HepG2 (cell line): ENCODE data around the gene SGF29. TPM values are rescaled to one million over a fixed set of nuclear protein-coding genes. Genes with fewer than 3 reads are reported as not detected.

Experiments
- ADNP ChIP-seq: sonication (generic); formaldehyde crosslinking; IDR thresholded peaks from 2 replicates; pipeline ENCODE4 v1.4.0; 2020; ENCODE audit warnings: missing genetic modification reagents
- ATF7-NPFF ChIP-seq: sonication (generic); formaldehyde crosslinking; IDR thresholded peaks from 2 replicates; pipeline ENCODE4 v1.8.1; 2023; ENCODE audit warnings: mild to moderate bottlenecking, low read depth, missing genetic modification reagents, moderate library complexity
- FOSL2 ChIP-seq: sonication (generic); formaldehyde crosslinking; IDR thresholded peaks from 2 replicates; pipeline ENCODE4 v1.4.0; 2020; ENCODE audit warnings: missing genetic modification reagents
- HBP1 ChIP-seq: IDR thresholded peaks from 2 replicates; pipeline ENCODE4 v1.6.1; 2016; ENCODE audit warnings: low read depth, control low read depth
- HMG20A ChIP-seq: IDR thresholded peaks from 2 replicates; pipeline ENCODE4 v1.6.1; 2016; ENCODE audit warnings: borderline replicate concordance
- MAZ ChIP-seq, 2 experiments: sonication (generic) in 1 of 2; formaldehyde crosslinking in 1 of 2; IDR thresholded peaks; 2 replicates each; pipeline versions ENCODE4 v1.5.0 to v1.6.1; 2012 to 2020; ENCODE audit warnings: low read depth in 2 of 2, mild to moderate bottlenecking in 2 of 2, borderline replicate concordance in 1 of 2, improper control_type of control experiment in 1 of 2, low read length in 1 of 2, missing genetic modification reagents in 1 of 2, moderate library complexity in 1 of 2
- NR2F6 ChIP-seq, 2 experiments: IDR thresholded peaks; 2 replicates each; pipeline ENCODE4 v1.6.1; 2016; ENCODE audit warnings: antibody characterized with exemption in 1 of 2, mild to moderate bottlenecking in 1 of 2
- PBX3 ChIP-seq: sonication (generic); formaldehyde crosslinking; IDR thresholded peaks from 2 replicates; pipeline ENCODE4 v1.8.1; 2023; ENCODE audit warnings: missing genetic modification reagents, inconsistent platforms, borderline replicate concordance
- RAD21 ChIP-seq: fragments of 450-650 bp; formaldehyde crosslinking; IDR thresholded peaks from 2 replicates; pipeline ENCODE4 v1.5.0; 2020; ENCODE audit warnings: mild to moderate bottlenecking
- THAP11 ChIP-seq: IDR thresholded peaks from 2 replicates; pipeline ENCODE4 v1.6.1; 2016; ENCODE audit warnings: missing biosample characterization, missing genetic modification reagents
- U2AF2 ChIP-seq: fragments of 200-400 bp; formaldehyde crosslinking; IDR thresholded peaks from 2 replicates; pipeline ENCODE4 v1.6.1; 2017; ENCODE audit warnings: low read depth, mild to moderate bottlenecking, low read length
- ZEB1 ChIP-seq: IDR thresholded peaks from 2 replicates; pipeline ENCODE4 v1.6.1; 2012; ENCODE audit warnings: mild to moderate bottlenecking, low read depth, inconsistent platforms; ENCODE audit not compliant: insufficient replicate concordance
- ZNF136 ChIP-seq: sonication (generic); formaldehyde crosslinking; IDR thresholded peaks from 2 replicates; pipeline ENCODE4 v1.8.1; 2022; ENCODE audit warnings: low read depth, mild to moderate bottlenecking, moderate library complexity, missing genetic modification reagents
- ZNF407 ChIP-seq: sonication (generic); formaldehyde crosslinking; IDR thresholded peaks from one replicate; pipeline ENCODE4 v1.5.1; 2020; ENCODE audit warnings: mild to moderate bottlenecking, missing genetic modification reagents; ENCODE audit errors: not compliant biosample characterization
- ZNF431 ChIP-seq: sonication (generic); formaldehyde crosslinking; IDR thresholded peaks from 2 replicates; pipeline ENCODE4 v1.9.0; 2022; ENCODE audit warnings: missing genetic modification reagents, low read depth, mild to moderate bottlenecking, borderline replicate concordance
- ZSCAN30 ChIP-seq: sonication (generic); formaldehyde crosslinking; IDR thresholded peaks from 2 replicates; pipeline ENCODE4 v1.5.0; 2020; ENCODE audit warnings: mild to moderate bottlenecking, missing genetic modification reagents
- polyA plus RNA-seq, 8 experiments: library from polyadenylated mRNA; depleted of rRNA in 3 of 8; stranded (reverse) in 7 of 8; unstranded in 1 of 8; fragments of >200 nt; fragmentation: Illumina TruSeq in 4 of 8; extraction: Trizol in 4 of 8; gene quantifications; 2 replicates each; pipeline versions ENCODE4 v1.2.1 to v1.2.3, GENCODE V29; 2011 to 2016; ENCODE audit warnings: low read depth in 4 of 8, missing spikeins in 1 of 8, mixed read lengths in 1 of 8; ENCODE audit not compliant: insufficient read depth in 1 of 8
- total RNA-seq, 5 experiments: library from RNA; depleted of rRNA; stranded (reverse); fragments of >200 nt; fragmentation: Illumina TruSeq; extraction: Trizol; gene quantifications; 2 replicates each; pipeline ENCODE4 v1.2.3, GENCODE V29; 2016; ENCODE audit warnings: low read depth in 1 of 5
- TF ChIP-seq, protein P1 (sequence below): fragments of 450-650 bp; IDR thresholded peaks from 2 replicates; pipeline ENCODE4 v1.6.1; 2016

Gene SGF29
- total and polyA plus RNA-seq, 2 of the 13 experiments (the other 11 are each of a cell fraction or from before 2014, with no cell fraction given), result 5.0 to 29.4 TPM

- TF ChIP-seq HBP1 (0 out of 2 replicates have a peak, but pooled peaks have one; percentile 20), ADNP (CRISPR knock-in tag) (no peak), ZEB1 (peak; percentile 58), ATF7-NPFF (CRISPR knock-in tag) (no peak; the same call in 1 of the 2 replicates), RAD21 (CRISPR knock-in tag) (peak; percentile 52), FOSL2 (CRISPR knock-in tag) (no peak), ZNF407 (CRISPR knock-in tag) (peak; percentile 17), ZSCAN30 (no peak), NR2F6 (IDR thresholded peaks at IDR 0.05) (peak; percentile 48; the same call in 1 of the 2 replicates), NR2F6 (CRISPR knock-in tag; IDR thresholded peaks at IDR 0.05) (peak; percentile 61), ZNF136 (peak; percentile 66; the same call in 1 of the 2 replicates), MAZ (IDR thresholded peaks at IDR 0.05; ENCODE audit: borderline replicate concordance, low read depth, low read length) (peak; percentile 14; the same call in 1 of the 2 replicates), MAZ (CRISPR knock-in tag; IDR thresholded peaks at IDR 0.05; ENCODE audit: low read depth) (peak; percentile 66), THAP11 (CRISPR knock-in tag) (peak; percentile 43), HMG20A (CRISPR knock-in tag) (peak; percentile 47; the same call in 1 of the 2 replicates), PBX3 (CRISPR knock-in tag) (no peak), ZNF431 (no peak), U2AF2 (no peak)
- TF ChIP-seq, protein P1, sequence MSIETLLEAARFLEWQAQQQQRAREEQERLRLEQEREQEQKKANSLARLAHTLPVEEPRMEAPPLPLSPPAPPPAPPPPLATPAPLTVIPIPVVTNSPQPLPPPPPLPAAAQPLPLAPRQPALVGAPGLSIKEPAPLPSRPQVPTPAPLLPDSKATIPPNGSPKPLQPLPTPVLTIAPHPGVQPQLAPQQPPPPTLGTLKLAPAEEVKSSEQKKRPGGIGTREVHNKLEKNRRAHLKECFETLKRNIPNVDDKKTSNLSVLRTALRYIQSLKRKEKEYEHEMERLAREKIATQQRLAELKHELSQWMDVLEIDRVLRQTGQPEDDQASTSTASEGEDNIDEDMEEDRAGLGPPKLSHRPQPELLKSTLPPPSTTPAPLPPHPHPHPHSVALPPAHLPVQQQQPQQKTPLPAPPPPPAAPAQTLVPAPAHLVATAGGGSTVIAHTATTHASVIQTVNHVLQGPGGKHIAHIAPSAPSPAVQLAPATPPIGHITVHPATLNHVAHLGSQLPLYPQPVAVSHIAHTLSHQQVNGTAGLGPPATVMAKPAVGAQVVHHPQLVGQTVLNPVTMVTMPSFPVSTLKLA, result no peak
Observed at GRCh38 chr16:28597692-28598261, 44.1 kb downstream of the SGF29 start (continued).
